Thyroid gland (tissue), 4 donors: ENCODE results near the gene CHRNB2. TPM values are rescaled to one million over a fixed set of nuclear protein-coding genes. Genes with fewer than 3 reads are reported as not detected.

Source experiments
- DNase-seq, 2 donors: peaks; one replicate each; pipeline ENCODE4 v3.0.0-alpha.2; 2019
- H3K27ac ChIP-seq, 3 donors: fragments of 200-600 bp; sonication (generic); 1 replicate in 2 of 3; 2 replicates in 1 of 3; pipeline ENCODE4 v1.5.1; 2016 to 2019; ENCODE audit warnings: mild to moderate bottlenecking in 1 of 3, moderate library complexity in 1 of 3
- H3K27me3 ChIP-seq: fragments of 200-600 bp; sonication (generic); one replicate; pipeline ENCODE4 v1.5.1; 2019
- H3K36me3 ChIP-seq, 2 donors: fragments of 200-600 bp; sonication (generic); one replicate each; pipeline ENCODE4 v1.5.1; 2016 to 2019
- H3K4me1 ChIP-seq, 2 donors: fragments of 200-600 bp; sonication (generic); one replicate each; pipeline ENCODE4 v1.5.1; 2017 to 2019
- H3K4me3 ChIP-seq, 3 donors: fragments of 200-600 bp; sonication (generic); replicated peaks in 1 of 3; 1 replicate in 2 of 3; 2 replicates in 1 of 3; pipeline ENCODE4 v1.5.1; 2016; ENCODE audit warnings: mild to moderate bottlenecking in 1 of 3
- H3K9me3 ChIP-seq: fragments of 200-600 bp; sonication (generic); one replicate; pipeline ENCODE4 v1.5.1; 2017
- POLR2A ChIP-seq, 2 donors: fragments of 450-650 bp; IDR thresholded peaks; one replicate each; pipeline ENCODE4 v1.6.1; 2017; ENCODE audit warnings: antibody characterized with exemption in 2 of 2, mild to moderate bottlenecking in 2 of 2, moderate library complexity in 1 of 2
- WGBS, 2 donors: methylation state at CpG; one replicate each; pipeline ENCODE4 v1.1.5; 2017; 5-methylcytosine and 5-hydroxymethylcytosine counted together
- intact Hi-C: fragments of 100-400 bp; cut with DNase I; formaldehyde crosslinking; loops from one replicate; pipeline ENCODE4 v1.15.1; 2023
- total RNA-seq, 4 donors: library from RNA; depleted of rRNA; stranded (reverse); fragments of >200 nt; gene quantifications; one replicate each; pipeline ENCODE4 v1.2.3, GENCODE V29; 2016
- TF ChIP-seq, protein P1 (sequence below), 6 experiments: fragments of 200-600 bp in 3 of 6; fragments of 450-650 bp in 3 of 6; sonication (generic) in 3 of 6; IDR thresholded peaks; one replicate each; pipeline ENCODE4 v1.5.1; 2016 to 2019; ENCODE audit warnings: antibody characterized with exemption in 6 of 6, mild to moderate bottlenecking in 2 of 6, inconsistent platforms in 1 of 6, moderate library complexity in 1 of 6

The CHRNB2 gene
- total RNA-seq, 4 donors from 2014 or later, result 0.73 TPM; not detected in 3

DNA sequence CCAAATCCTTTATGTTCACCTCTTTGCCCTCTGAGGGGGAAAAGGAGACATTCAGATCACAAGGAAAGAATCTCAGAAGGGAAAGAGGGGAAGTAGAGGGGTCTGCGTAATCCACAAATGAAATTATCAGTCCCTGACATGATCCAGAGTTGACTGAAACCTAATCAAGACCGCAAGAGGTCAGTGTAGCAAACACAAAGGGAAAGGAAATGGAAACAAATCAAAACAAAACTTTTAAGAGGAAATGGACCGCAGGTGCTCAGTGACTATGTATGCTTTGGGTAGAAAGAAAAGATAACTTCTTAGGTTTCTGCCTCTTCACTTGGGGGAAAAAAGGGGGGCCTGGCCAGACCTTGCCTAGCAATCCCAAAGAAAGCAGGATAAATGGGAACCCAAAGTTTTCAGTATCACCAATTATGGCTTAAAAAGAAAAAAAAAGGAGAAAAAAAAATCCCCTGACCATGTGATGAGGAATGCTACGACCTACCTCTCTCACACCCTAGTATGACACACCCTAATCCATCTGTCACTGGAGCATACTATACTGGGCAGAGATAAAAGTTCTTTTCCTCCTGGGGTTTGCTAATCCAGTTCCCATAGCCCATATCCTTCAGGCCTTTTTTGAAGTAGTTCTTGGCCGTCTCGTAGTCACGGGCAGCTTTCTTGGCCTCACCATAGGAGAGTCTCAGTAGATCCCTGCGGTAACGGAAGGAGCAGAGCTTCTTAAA is 16.9 kb downstream of the CHRNB2 start:
- DNase-seq, result no peak
- Histone ChIP-seq H3K27me3 (no peaks in the 10 kb centered on the region), H3K36me3 (peaks cover 95 to 98% of the 10 kb centered on the region in 2 donors), H3K9me3 (no peaks in the 10 kb centered on the region), H3K4me3 (no peak overlapping the region), H3K27ac (no peak overlapping the region), H3K4me1 (no peaks in the 10 kb centered on the region)
- intact Hi-C loops, result no loop called here
- WGBS, 2 donors, result 79 to 82% methylated on average over 9 of the region's 9 CpGs
- TF ChIP-seq POLR2A (IDR thresholded peaks at IDR 0.05), result no peak
- TF ChIP-seq, protein P1, sequence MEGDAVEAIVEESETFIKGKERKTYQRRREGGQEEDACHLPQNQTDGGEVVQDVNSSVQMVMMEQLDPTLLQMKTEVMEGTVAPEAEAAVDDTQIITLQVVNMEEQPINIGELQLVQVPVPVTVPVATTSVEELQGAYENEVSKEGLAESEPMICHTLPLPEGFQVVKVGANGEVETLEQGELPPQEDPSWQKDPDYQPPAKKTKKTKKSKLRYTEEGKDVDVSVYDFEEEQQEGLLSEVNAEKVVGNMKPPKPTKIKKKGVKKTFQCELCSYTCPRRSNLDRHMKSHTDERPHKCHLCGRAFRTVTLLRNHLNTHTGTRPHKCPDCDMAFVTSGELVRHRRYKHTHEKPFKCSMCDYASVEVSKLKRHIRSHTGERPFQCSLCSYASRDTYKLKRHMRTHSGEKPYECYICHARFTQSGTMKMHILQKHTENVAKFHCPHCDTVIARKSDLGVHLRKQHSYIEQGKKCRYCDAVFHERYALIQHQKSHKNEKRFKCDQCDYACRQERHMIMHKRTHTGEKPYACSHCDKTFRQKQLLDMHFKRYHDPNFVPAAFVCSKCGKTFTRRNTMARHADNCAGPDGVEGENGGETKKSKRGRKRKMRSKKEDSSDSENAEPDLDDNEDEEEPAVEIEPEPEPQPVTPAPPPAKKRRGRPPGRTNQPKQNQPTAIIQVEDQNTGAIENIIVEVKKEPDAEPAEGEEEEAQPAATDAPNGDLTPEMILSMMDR (IDR thresholded peaks at IDR 0.05), result no peak

DNA sequence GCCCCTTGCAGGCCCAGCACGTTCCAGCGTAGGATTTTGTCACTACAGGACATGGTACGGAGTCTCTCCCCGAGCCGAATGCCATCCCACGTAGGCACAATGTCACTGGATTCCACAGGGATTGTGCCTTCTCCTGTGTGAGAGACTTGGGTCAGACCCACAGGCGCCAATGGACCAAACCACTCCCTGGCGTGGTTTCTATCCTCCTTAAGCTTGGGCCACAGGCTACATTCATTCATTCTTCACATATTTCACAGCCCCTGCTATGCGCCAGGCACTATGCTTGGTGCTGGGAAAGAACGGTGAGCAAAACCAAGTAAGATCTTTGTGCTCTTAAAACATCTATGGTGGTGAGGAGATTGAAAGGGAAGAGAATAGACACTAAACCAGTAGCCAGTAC is 18.7 kb downstream of the CHRNB2 start:
- WGBS, 2 donors, result 91 to 93% methylated on average over 7 to 10 of the region's 10 CpGs
- Histone ChIP-seq H3K27me3 (no peaks in the 10 kb centered on the region), H3K4me1 (no peaks in the 10 kb centered on the region), H3K36me3 (peaks cover 96% of the 10 kb centered on the region in 2 donors), H3K9me3 (no peaks in the 10 kb centered on the region), H3K27ac (no peak overlapping the region), H3K4me3 (no peak overlapping the region)
- intact Hi-C loops, result no loop called here
- no peak for TF ChIP-seq POLR2A (IDR thresholded peaks at IDR 0.05)
- TF ChIP-seq, protein P1 (IDR thresholded peaks at IDR 0.05), result no peak
- no peak for DNase-seq

DNA sequence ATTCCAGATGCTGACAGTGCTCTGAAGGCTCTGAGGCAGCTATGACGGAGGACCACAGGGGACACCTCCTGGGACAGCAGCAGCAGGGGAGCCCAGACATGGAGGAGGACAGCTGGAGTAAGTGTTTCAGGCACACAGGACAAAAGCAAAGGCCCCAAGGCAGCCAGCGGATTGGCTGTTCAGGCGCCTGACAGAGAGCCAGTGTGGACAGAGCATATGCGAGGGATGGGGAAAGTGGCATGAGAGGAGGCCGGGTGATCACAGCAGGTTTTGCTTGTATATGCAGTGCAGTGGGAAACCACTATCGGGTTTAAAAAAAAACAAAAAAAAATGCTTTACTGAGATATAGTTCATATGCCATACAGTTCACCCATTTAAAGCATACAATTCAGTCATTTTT is 19.1 kb downstream of the CHRNB2 start:
- peaks cover 98% of the 10 kb centered on the region in 2 donors for H3K36me3 ChIP-seq
- WGBS, 2 donors, result 87 to 90% methylated on average over 6 of the region's 6 CpGs
- no peak for DNase-seq
- no peaks in the 10 kb centered on the region for H3K27me3 ChIP-seq
- no peak overlapping the region for H3K4me3 ChIP-seq
- H3K9me3 ChIP-seq, result no peaks in the 10 kb centered on the region
- TF ChIP-seq POLR2A (IDR thresholded peaks at IDR 0.05), result no peak
- H3K4me1 ChIP-seq, result no peaks in the 10 kb centered on the region
- H3K27ac ChIP-seq, result no peak overlapping the region
- intact Hi-C loops, result no loop called here

DNA sequence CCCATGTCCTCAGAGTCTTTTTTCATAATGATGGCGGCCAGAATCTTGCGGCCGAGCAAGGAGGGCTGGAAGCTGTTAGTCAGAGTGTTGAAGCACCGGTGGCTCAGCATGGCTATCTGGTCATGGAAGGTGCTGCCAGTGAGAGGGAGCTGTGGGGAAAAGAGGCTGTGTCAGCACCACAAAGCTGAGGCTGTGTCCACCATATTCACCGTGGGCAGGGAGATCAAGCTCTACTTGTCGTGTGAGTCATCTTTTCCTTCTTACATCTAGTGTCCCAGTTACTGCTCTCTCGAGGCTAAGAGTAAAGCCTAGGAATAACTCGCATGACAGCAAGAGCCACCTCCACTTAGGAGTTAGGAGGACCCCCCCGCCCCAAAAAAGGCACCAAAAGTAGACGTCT is 22.2 kb downstream of the CHRNB2 start:
- H3K36me3 ChIP-seq, result peaks cover 93 to 95% of the 10 kb centered on the region in 2 donors
- intact Hi-C loops, result no loop called here
- H3K27ac ChIP-seq, result no peak overlapping the region
- no peak for DNase-seq
- H3K27me3 ChIP-seq, result no peaks in the 10 kb centered on the region
- no peak for TF ChIP-seq POLR2A (IDR thresholded peaks at IDR 0.05)
- TF ChIP-seq, protein P1 (IDR thresholded peaks at IDR 0.05), result no peak
- no peaks in the 10 kb centered on the region for H3K4me1 ChIP-seq
- no peak overlapping the region for H3K4me3 ChIP-seq
- WGBS, 2 donors, result 82 to 91% methylated on average over 9 to 10 of the region's 10 CpGs
- no peaks in the 10 kb centered on the region for H3K9me3 ChIP-seq

DNA sequence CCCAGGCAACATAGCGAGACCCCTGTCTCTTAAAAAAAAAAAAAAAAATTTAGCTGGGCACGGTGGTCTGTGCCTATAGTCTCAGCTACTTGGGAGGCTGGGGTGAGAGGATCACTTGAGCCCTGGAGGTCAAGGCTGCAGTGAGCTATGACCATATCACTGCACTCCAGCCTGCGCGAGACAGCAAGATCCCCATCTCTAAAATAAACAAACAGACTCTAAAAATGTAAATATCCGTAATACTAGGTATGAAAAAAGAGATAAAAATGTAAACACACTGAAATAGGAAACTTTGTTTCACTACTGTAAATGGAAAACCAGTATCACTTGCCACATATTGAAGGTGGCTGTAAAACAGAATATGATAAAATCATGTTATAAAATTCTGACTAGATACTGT is 23.2 kb downstream of the CHRNB2 start:
- intact Hi-C loops, result no loop called here
- H3K27me3 ChIP-seq, result no peaks in the 10 kb centered on the region

More for the DNA sequence above, 23.2 kb downstream of the CHRNB2 start:
- Histone ChIP-seq H3K36me3 (peaks cover 86 to 93% of the 10 kb centered on the region in 2 donors), H3K27ac (no peak overlapping the region), H3K4me1 (no peaks in the 10 kb centered on the region), H3K4me3 (no peak overlapping the region), H3K9me3 (no peaks in the 10 kb centered on the region)
- DNase-seq, result no peak
- no peak for TF ChIP-seq POLR2A (IDR thresholded peaks at IDR 0.05)
- TF ChIP-seq, protein P1 (IDR thresholded peaks at IDR 0.05), result no peak
- 87 to 92% methylated on average over 5 of the region's 5 CpGs for WGBS, 2 donors
